K562 (cell line): Measurements from ENCODE around the gene CD96. TPM values are rescaled to one million over a fixed set of nuclear protein-coding genes. Genes with fewer than 3 reads are reported as not detected.

ENCODE experiments used
- ATAC-seq: fragments of 200-7000 bp; cut with Tn5 transposase; 3 replicates; pipeline ENCODE4 v1.9.1; 2020; ENCODE audit warnings: moderate library complexity
- BruUV-seq: library from RNA; stranded (reverse); fragments of 400-500 nt; replicated peaks from 2 replicates; lab custom pipeline; 2021; lab: Mats Ljungman, UMichigan
- CTCF ChIA-PET: fragments of 300-600 bp; formaldehyde crosslinking; extraction: SDS; loops from one replicate; lab custom pipeline; 2021; ENCODE audit warnings: low intra/inter-chr PET ratio; lab: Yijun Ruan, JAX
- POLR2A ChIA-PET: fragments of 300-600, 350-650 bp; sonication (Branson Sonifier 250); formaldehyde crosslinking; extraction: SDS; loops from one replicate; lab custom pipeline; 2021; ENCODE audit warnings: antibody characterized with exemption, inconsistent platforms; lab: Yijun Ruan, JAX
- DNase-seq, 4 experiments: peaks; one replicate each; pipeline versions ENCODE4 v3.0.0 to v3.0.0-alpha.2; 2011 to 2018; ENCODE audit warnings: low spot score in 3 of 4, mixed read lengths in 3 of 4; ENCODE audit errors: extremely low read depth in 1 of 4
- FAIRE-seq: peaks from 2 replicates; lab custom pipeline; 2011; peaks lifted over from hg19 to GRCh38; lab: Jason Lieb, UNC
- H2AFZ ChIP-seq: 2 replicates; pipeline ENCODE4 v1.6.0; 2011; ENCODE audit warnings: low read depth, low read length, control low read depth, inconsistent platforms
- H3K27ac ChIP-seq: fragments of 200-600 bp; 3 replicates; pipeline ENCODE4 v1.8.0; 2011; ENCODE audit warnings: low read depth, mild to moderate bottlenecking, control low read depth, inconsistent platforms, low read length, moderate library complexity, mixed read lengths; ENCODE audit errors: extremely low read depth
- H3K27me3 ChIP-seq, 2 experiments: fragments of 300-600 bp in 1 of 2; 2 replicates in 1 of 2; 3 replicates in 1 of 2; pipeline versions ENCODE4 v1.6.0 to v1.8.0; 2011; ENCODE audit warnings: inconsistent platforms in 2 of 2, low read length in 2 of 2, mild to moderate bottlenecking in 1 of 2, mixed read lengths in 1 of 2, moderate library complexity in 1 of 2; ENCODE audit not compliant: control insufficient read depth in 2 of 2, insufficient read depth in 2 of 2
- H3K36me3 ChIP-seq: fragments of 300-600 bp; 3 replicates; pipeline ENCODE4 v1.8.0; 2011; ENCODE audit warnings: mild to moderate bottlenecking, low read length, inconsistent platforms; ENCODE audit not compliant: control insufficient read depth, insufficient read depth
- H3K4me1 ChIP-seq, 2 experiments: fragments of 200-600 bp in 1 of 2; replicated peaks in 1 of 2; 2 replicates in 1 of 2; 3 replicates in 1 of 2; pipeline versions ENCODE4 v1.5.1 to v1.8.0; 2011; ENCODE audit warnings: inconsistent platforms in 2 of 2, low read length in 2 of 2, mild to moderate bottlenecking in 1 of 2, mixed read lengths in 1 of 2, moderate library complexity in 1 of 2; ENCODE audit not compliant: control insufficient read depth in 2 of 2, insufficient read depth in 2 of 2
- H3K4me2 ChIP-seq: 2 replicates; pipeline ENCODE4 v1.6.1; 2011; ENCODE audit warnings: low read length, control low read depth, inconsistent platforms, mixed read lengths; ENCODE audit not compliant: insufficient read depth
- H3K4me3 ChIP-seq: fragments of 200-600 bp; sonication (generic), shearing (Covaris generic); 2 replicates; pipeline ENCODE4 v1.5.1; 2016; ENCODE audit warnings: control low read depth, inconsistent platforms
- H3K79me2 ChIP-seq: fragments of 200-600 bp; 3 replicates; pipeline ENCODE4 v1.8.0; 2011; ENCODE audit warnings: low read length, inconsistent platforms; ENCODE audit not compliant: control insufficient read depth, insufficient read depth
- H3K9ac ChIP-seq, 2 experiments: 2 replicates each; pipeline versions ENCODE4 v1.6.0 to v1.6.1; 2011; ENCODE audit warnings: low read depth in 2 of 2, low read length in 2 of 2, control low read depth in 1 of 2, inconsistent platforms in 1 of 2, mild to moderate bottlenecking in 1 of 2, mixed read lengths in 1 of 2; ENCODE audit not compliant: insufficient read depth in 1 of 2
- H3K9me1 ChIP-seq: one replicate; pipeline ENCODE4 v1.6.0; 2011; ENCODE audit warnings: inconsistent platforms, mild to moderate bottlenecking, low read length, moderate library complexity; ENCODE audit not compliant: control insufficient read depth, insufficient read depth
- H3K9me3 ChIP-seq: replicated peaks from 2 replicates; pipeline ENCODE4 v1.5.1; 2011; ENCODE audit warnings: low read depth, low read length, inconsistent platforms; ENCODE audit not compliant: control insufficient read depth, insufficient read depth
- H4K20me1 ChIP-seq: replicated peaks from 2 replicates; pipeline ENCODE4 v1.6.1; 2011; ENCODE audit warnings: low read length, inconsistent platforms, mixed read lengths; ENCODE audit not compliant: control insufficient read depth, insufficient read depth
- SIX5 ChIP-seq, 2 experiments: IDR thresholded peaks; 2 replicates each; pipeline ENCODE4 v1.6.1; 2011; ENCODE audit warnings: low read length in 2 of 2, borderline replicate concordance in 1 of 2, low read depth in 1 of 2, mild to moderate bottlenecking in 1 of 2, moderate library complexity in 1 of 2; ENCODE audit not compliant: insufficient read depth in 1 of 2
- ZNF146 ChIP-seq: IDR thresholded peaks from one replicate; pipeline ENCODE4 v1.6.1; 2018; ENCODE audit warnings: missing compliant biosample characterization; ENCODE audit not compliant: unreplicated experiment
- WGBS: fragments of 100-300 bp; shearing (Covaris generic); methylation state at CpG from one replicate; pipeline ENCODE4 v1.1.6; 2016; ENCODE audit warnings: low coverage, mixed read lengths; ENCODE audit not compliant: insufficient coverage; ENCODE audit errors: missing lambda C conversion rate; 5-methylcytosine and 5-hydroxymethylcytosine counted together
- in situ Hi-C: fragments of 300-500 bp; cut with MboI; formaldehyde crosslinking; loops from 4 replicates; pipeline ENCODE4 v1.15.0; 2018; ENCODE audit warnings: inconsistent platforms, mixed read lengths
- intact Hi-C: fragments of 100-400 bp; cut with micrococcal nuclease; formaldehyde crosslinking; loops from 2 replicates; pipeline ENCODE4 v1.14.2; 2022
- polyA plus RNA-seq, 8 experiments: library from polyadenylated mRNA; depleted of rRNA in 4 of 8; stranded (reverse) in 5 of 8; unstranded in 3 of 8; fragments of >200 nt; fragmentation: Nextera tagmentation in 2 of 8; fragmentation: Illumina TruSeq in 1 of 8; extraction: Ambion mirVana in 2 of 8; extraction: Trizol in 1 of 8; gene quantifications; 2 replicates each; pipeline versions ENCODE4 v1.2.1 to v1.2.3, GENCODE V29; 2011 to 2014; ENCODE audit warnings: inconsistent platforms in 1 of 8, missing spikeins in 1 of 8
- total RNA-seq, 7 experiments: library from RNA; depleted of rRNA in 6 of 7; stranded (reverse); fragments of >200 nt in 6 of 7; fragmentation: Illumina TruSeq in 2 of 7; extraction: Trizol in 2 of 7; gene quantifications; 2 replicates each; pipeline versions ENCODE4 v1.2.1 to v1.2.3, GENCODE V29; 2011 to 2021; ENCODE audit warnings: low replicate concordance in 1 of 7
- TF ChIP-seq, protein P1 (sequence below): sonication (generic); formaldehyde crosslinking; IDR thresholded peaks from 2 replicates; pipeline ENCODE4 v1.8.0; 2022; ENCODE audit warnings: mild to moderate bottlenecking, missing genetic modification reagents
- TF ChIP-seq, protein P2 (sequence below), 2 experiments: fragments of 150-350 bp in 1 of 2; IDR thresholded peaks; 2 replicates each; pipeline ENCODE4 v1.6.1; 2012 to 2016; ENCODE audit warnings: low read depth in 2 of 2, low read length in 2 of 2, mild to moderate bottlenecking in 1 of 2, moderate library complexity in 1 of 2

Gene CD96
- total and polyA plus RNA-seq, 9 of the 15 experiments (the other 6 are each of a cell fraction or from before 2014, with no cell fraction given) = 0.32 to 5.7 (median 1.2) TPM

DNA sequence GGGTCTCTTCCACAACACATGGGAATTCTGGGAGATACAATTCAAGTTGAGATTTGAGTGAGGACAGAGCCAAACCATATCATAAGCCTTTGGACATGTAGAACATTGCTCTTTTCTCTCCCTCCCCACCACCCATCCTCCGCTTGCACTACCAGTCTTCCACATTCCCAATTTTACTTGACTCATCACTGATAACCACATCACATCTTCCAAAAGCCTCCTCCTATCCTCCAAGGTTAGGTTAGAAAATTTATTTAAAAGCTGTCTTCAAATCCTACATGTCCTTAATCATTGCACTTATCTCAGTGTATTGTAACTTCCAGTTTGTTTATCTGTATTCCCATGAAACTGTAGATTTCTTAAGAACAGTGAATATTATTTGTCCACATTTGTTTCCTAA, 42.7 kb downstream of the CD96 start:
- POLR2A ChIA-PET = no interaction called here
- in situ Hi-C loops = no loop called here
- no TSS peak for BruUV-seq

More for the DNA sequence above, 42.7 kb downstream of the CD96 start:
- Histone ChIP-seq H3K36me3 (no peaks in the 10 kb centered on the region), H2AFZ (no peak overlapping the region), H3K9me3 (no peaks in the 10 kb centered on the region), H3K4me3 (no peak overlapping the region), H3K9me1 (no peaks in the 10 kb centered on the region), H3K4me2 (no peak overlapping the region), H3K27ac (no peak overlapping the region), H3K79me2 (no peaks in the 10 kb centered on the region), H3K27me3 (no peaks in the 10 kb centered on the region), H3K9ac (no peak overlapping the region), H3K4me1 (no peaks in the 10 kb centered on the region), H4K20me1 (no peaks in the 10 kb centered on the region)
- FAIRE-seq (no peak), ATAC-seq (no peak), DNase-seq (no peak)
- intact Hi-C loops = no loop called here
- 10% methylated on average over 1 of the region's 1 CpG for WGBS
- TF ChIP-seq, protein P1, sequence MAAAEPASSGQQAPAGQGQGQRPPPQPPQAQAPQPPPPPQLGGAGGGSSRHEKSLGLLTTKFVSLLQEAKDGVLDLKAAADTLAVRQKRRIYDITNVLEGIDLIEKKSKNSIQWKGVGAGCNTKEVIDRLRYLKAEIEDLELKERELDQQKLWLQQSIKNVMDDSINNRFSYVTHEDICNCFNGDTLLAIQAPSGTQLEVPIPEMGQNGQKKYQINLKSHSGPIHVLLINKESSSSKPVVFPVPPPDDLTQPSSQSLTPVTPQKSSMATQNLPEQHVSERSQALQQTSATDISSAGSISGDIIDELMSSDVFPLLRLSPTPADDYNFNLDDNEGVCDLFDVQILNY (CRISPR knock-in tag) = no peak
- no peak for TF ChIP-seq ZNF146 (CRISPR knock-in tag)
- no peak for TF ChIP-seq SIX5 (IDR thresholded peaks at IDR 0.05; ENCODE audit: borderline replicate concordance in 1 of 2, insufficient read depth in 1 of 2, low read depth in 1 of 2, low read length in 2 of 2)
- TF ChIP-seq, protein P2, sequence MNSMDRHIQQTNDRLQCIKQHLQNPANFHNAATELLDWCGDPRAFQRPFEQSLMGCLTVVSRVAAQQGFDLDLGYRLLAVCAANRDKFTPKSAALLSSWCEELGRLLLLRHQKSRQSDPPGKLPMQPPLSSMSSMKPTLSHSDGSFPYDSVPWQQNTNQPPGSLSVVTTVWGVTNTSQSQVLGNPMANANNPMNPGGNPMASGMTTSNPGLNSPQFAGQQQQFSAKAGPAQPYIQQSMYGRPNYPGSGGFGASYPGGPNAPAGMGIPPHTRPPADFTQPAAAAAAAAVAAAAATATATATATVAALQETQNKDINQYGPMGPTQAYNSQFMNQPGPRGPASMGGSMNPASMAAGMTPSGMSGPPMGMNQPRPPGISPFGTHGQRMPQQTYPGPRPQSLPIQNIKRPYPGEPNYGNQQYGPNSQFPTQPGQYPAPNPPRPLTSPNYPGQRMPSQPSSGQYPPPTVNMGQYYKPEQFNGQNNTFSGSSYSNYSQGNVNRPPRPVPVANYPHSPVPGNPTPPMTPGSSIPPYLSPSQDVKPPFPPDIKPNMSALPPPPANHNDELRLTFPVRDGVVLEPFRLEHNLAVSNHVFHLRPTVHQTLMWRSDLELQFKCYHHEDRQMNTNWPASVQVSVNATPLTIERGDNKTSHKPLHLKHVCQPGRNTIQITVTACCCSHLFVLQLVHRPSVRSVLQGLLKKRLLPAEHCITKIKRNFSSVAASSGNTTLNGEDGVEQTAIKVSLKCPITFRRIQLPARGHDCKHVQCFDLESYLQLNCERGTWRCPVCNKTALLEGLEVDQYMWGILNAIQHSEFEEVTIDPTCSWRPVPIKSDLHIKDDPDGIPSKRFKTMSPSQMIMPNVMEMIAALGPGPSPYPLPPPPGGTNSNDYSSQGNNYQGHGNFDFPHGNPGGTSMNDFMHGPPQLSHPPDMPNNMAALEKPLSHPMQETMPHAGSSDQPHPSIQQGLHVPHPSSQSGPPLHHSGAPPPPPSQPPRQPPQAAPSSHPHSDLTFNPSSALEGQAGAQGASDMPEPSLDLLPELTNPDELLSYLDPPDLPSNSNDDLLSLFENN (IDR thresholded peaks at IDR 0.05; ENCODE audit: low read depth in 2 of 2, low read length in 2 of 2) = no peak
- CTCF ChIA-PET = no interaction called here
